ENCODE data around the gene SLC29A3. TPM values are rescaled to one million over a fixed set of nuclear protein-coding genes. Genes with fewer than 3 reads are reported as not detected.

Gene SLC29A3
- total and polyA plus RNA-seq, 2 donors (not counting 1 experiment from before 2014, with no cell fraction given) = 0.90 to 2.3 TPM

GRCh38 chr10:71402005-71402404 is 82.9 kb downstream of the SLC29A3 start:
- Histone ChIP-seq H3K9me3 (ENCODE audit: control insufficient read depth, insufficient read depth, low read depth, low read length) (no peaks in the 10 kb centered on the region), H3K4me1 (ENCODE audit: control insufficient read depth, extremely low read depth, insufficient read depth, low read length) (no peaks in the 10 kb centered on the region), H3K4me3 (replicated peaks in 1 of 4; ENCODE audit: control extremely low read depth in 1 of 4, insufficient read depth in 1 of 4, low read depth in 3 of 4, low read length in 4 of 4) (no peak overlapping the region), H4K20me1 (ENCODE audit: control insufficient read depth, extremely low read depth, insufficient read depth, low read length) (no peaks in the 10 kb centered on the region), H3K4me2 (ENCODE audit: extremely low read depth, insufficient read depth, low read length) (no peak overlapping the region), H3K36me3 (ENCODE audit: control insufficient read depth, insufficient read depth, low read length) (no peaks in the 10 kb centered on the region), H2AFZ (ENCODE audit: low read length) (no peak overlapping the region), H3K27ac (ENCODE audit: insufficient read depth, low read length) (no peak overlapping the region), H3K79me2 (ENCODE audit: control insufficient read depth, insufficient read depth, low read length) (no peaks in the 10 kb centered on the region), H3K9ac (ENCODE audit: insufficient read depth, low read length) (no peak overlapping the region), H3K27me3 (ENCODE audit: control insufficient read depth, insufficient read depth, low read length) (peaks cover 26% of the 10 kb centered on the region)
- DNase-seq (ENCODE audit: low read depth in 2 of 2) = no peak
- no peak for TF ChIP-seq EZH2 (IDR thresholded peaks at IDR 0.05; ENCODE audit: low read length, missing control alignments)
- TF ChIP-seq, protein P1, sequence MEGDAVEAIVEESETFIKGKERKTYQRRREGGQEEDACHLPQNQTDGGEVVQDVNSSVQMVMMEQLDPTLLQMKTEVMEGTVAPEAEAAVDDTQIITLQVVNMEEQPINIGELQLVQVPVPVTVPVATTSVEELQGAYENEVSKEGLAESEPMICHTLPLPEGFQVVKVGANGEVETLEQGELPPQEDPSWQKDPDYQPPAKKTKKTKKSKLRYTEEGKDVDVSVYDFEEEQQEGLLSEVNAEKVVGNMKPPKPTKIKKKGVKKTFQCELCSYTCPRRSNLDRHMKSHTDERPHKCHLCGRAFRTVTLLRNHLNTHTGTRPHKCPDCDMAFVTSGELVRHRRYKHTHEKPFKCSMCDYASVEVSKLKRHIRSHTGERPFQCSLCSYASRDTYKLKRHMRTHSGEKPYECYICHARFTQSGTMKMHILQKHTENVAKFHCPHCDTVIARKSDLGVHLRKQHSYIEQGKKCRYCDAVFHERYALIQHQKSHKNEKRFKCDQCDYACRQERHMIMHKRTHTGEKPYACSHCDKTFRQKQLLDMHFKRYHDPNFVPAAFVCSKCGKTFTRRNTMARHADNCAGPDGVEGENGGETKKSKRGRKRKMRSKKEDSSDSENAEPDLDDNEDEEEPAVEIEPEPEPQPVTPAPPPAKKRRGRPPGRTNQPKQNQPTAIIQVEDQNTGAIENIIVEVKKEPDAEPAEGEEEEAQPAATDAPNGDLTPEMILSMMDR (conservative IDR thresholded peaks at IDR 0.05 in 1 of 2, IDR thresholded peaks at IDR 0.05 in 1 of 2; ENCODE audit: low read depth in 1 of 2, low read length in 2 of 2) = no peak

DNA sequence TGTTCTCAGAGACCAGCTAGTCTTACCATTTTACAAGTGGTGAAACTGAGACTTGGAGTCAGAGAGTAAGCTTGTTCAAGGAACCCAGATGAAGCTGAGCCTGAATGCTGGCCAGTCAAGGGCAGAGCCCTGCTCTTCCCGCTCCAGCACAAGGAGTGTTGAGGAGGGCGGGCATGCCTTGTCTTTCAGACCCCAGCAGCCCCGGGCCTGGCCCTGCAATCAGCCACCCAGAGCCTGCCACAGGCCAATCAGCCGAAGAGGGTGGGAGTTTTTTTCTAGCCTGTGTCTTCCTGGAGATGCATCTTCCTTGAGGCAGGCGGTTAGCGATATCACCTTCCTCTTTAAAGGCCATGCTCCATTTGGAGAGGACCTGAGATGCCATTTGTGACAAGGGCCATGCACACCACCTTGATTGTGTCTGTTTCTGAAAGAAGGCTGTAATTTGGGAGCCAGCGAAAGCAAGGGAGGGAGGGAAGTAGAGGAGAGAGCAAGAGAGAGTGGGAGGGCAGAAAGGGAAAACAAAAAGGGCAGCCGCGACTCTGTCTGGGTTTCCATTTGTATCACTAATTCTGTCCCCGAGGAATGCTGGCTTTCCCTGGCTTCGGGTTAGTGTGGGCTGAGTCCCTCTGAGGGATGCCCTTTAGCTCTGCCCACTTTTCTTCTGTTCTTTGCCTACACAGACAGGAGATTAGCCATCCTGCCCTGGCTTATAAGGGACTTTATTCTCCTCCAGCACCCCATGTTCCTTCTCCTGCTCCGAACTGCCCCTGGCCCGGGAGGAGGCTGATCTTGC is 85.6 kb downstream of the SLC29A3 start:
- Histone ChIP-seq H3K36me3 (ENCODE audit: control insufficient read depth, insufficient read depth, low read length) (no peaks in the 10 kb centered on the region), H4K20me1 (ENCODE audit: control insufficient read depth, extremely low read depth, insufficient read depth, low read length) (no peaks in the 10 kb centered on the region), H3K9me3 (ENCODE audit: control insufficient read depth, insufficient read depth, low read depth, low read length) (no peaks in the 10 kb centered on the region), H3K27ac (ENCODE audit: insufficient read depth, low read length) (no peak overlapping the region), H3K4me2 (ENCODE audit: extremely low read depth, insufficient read depth, low read length) (no peak overlapping the region), H3K4me1 (ENCODE audit: control insufficient read depth, extremely low read depth, insufficient read depth, low read length) (no peaks in the 10 kb centered on the region), H3K4me3 (replicated peaks in 1 of 4; ENCODE audit: control extremely low read depth in 1 of 4, insufficient read depth in 1 of 4, low read depth in 3 of 4, low read length in 4 of 4) (no peak overlapping the region), H3K9ac (ENCODE audit: insufficient read depth, low read length) (no peak overlapping the region), H2AFZ (ENCODE audit: low read length) (no peak overlapping the region), H3K27me3 (ENCODE audit: control insufficient read depth, insufficient read depth, low read length) (peaks cover 4% of the 10 kb centered on the region), H3K79me2 (ENCODE audit: control insufficient read depth, insufficient read depth, low read length) (no peaks in the 10 kb centered on the region)
- no peak for DNase-seq (ENCODE audit: low read depth in 2 of 2)
- TF ChIP-seq, protein P1 (conservative IDR thresholded peaks at IDR 0.05 in 1 of 2, IDR thresholded peaks at IDR 0.05 in 1 of 2; ENCODE audit: low read depth in 1 of 2, low read length in 2 of 2) = no peak
- TF ChIP-seq EZH2 (IDR thresholded peaks at IDR 0.05; ENCODE audit: low read length, missing control alignments) = no peak

DNA sequence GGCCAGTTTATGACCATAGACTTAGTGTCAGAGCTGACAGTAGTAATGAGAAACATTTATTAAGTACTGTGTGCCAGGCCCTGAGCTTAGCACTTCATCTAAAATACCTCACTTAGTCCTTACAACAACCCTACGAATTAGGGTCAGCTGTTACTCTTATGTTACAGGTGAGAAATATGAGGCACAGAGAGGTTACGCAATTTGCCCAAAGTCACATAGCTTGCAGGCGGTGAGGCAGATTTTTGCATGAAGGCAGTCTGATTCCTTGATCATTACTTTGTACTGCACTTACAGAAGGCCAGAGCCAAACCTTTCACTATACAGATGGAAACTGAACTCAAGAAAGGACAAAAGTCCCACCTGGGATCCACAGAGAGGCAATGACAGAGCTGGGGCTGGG is 87.8 kb downstream of the SLC29A3 start:
- TF ChIP-seq, protein P1 (conservative IDR thresholded peaks at IDR 0.05 in 1 of 2, IDR thresholded peaks at IDR 0.05 in 1 of 2; ENCODE audit: low read depth in 1 of 2, low read length in 2 of 2) = no peak
- no peak for TF ChIP-seq EZH2 (IDR thresholded peaks at IDR 0.05; ENCODE audit: low read length, missing control alignments)
- Histone ChIP-seq H3K27ac (ENCODE audit: insufficient read depth, low read length) (no peak overlapping the region), H3K9ac (ENCODE audit: insufficient read depth, low read length) (no peak overlapping the region), H3K4me2 (ENCODE audit: extremely low read depth, insufficient read depth, low read length) (no peak overlapping the region), H3K79me2 (ENCODE audit: control insufficient read depth, insufficient read depth, low read length) (no peaks in the 10 kb centered on the region), H3K4me3 (replicated peaks in 1 of 4; ENCODE audit: control extremely low read depth in 1 of 4, insufficient read depth in 1 of 4, low read depth in 3 of 4, low read length in 4 of 4) (no peak overlapping the region), H3K36me3 (ENCODE audit: control insufficient read depth, insufficient read depth, low read length) (no peaks in the 10 kb centered on the region), H3K27me3 (ENCODE audit: control insufficient read depth, insufficient read depth, low read length) (no peaks in the 10 kb centered on the region), H3K4me1 (ENCODE audit: control insufficient read depth, extremely low read depth, insufficient read depth, low read length) (no peaks in the 10 kb centered on the region), H3K9me3 (ENCODE audit: control insufficient read depth, insufficient read depth, low read depth, low read length) (no peaks in the 10 kb centered on the region), H2AFZ (ENCODE audit: low read length) (no peak overlapping the region), H4K20me1 (ENCODE audit: control insufficient read depth, extremely low read depth, insufficient read depth, low read length) (no peaks in the 10 kb centered on the region)
- DNase-seq (ENCODE audit: low read depth in 2 of 2) = no peak
